Progenitor cell of endocrine pancreas (in vitro differentiated cells): Measurements from ENCODE around the gene SUSD5. TPM values are rescaled to one million over a fixed set of nuclear protein-coding genes. Genes with fewer than 3 reads are reported as not detected.

Experiments
- DNase-seq: peaks from one replicate; pipeline ENCODE4 v3.0.0; 2021; ENCODE audit warnings: low spot score; ENCODE audit not compliant: unreplicated experiment
- H3K27ac Mint-ChIP-seq: 2 replicates; pipeline ENCODE4 v1.8.0; 2021; ENCODE audit warnings: mild to moderate bottlenecking, moderate library complexity, mixed read lengths
- H3K27me3 Mint-ChIP-seq: 2 replicates; pipeline ENCODE4 v1.8.0; 2021; ENCODE audit warnings: mixed read lengths
- H3K36me3 Mint-ChIP-seq: 2 replicates; pipeline ENCODE4 v1.8.0; 2022; ENCODE audit warnings: mixed read lengths; ENCODE audit not compliant: insufficient read depth
- H3K4me1 Mint-ChIP-seq: 2 replicates; pipeline ENCODE4 v1.8.0; 2021; ENCODE audit warnings: low read depth, mixed read lengths
- H3K4me3 Mint-ChIP-seq: 2 replicates; pipeline ENCODE4 v1.8.0; 2021; ENCODE audit warnings: low read depth, mild to moderate bottlenecking, moderate library complexity, mixed read lengths
- H3K9me3 Mint-ChIP-seq: 2 replicates; pipeline ENCODE4 v1.8.0; 2021; ENCODE audit warnings: low read depth, mixed read lengths
- total RNA-seq: library from RNA; stranded (reverse); gene quantifications from 2 replicates; pipeline ENCODE4 v1.2.1, GENCODE V29; 2021
- TF ChIP-seq, protein P1 (sequence below): fragments of 200-600 bp; sonication (generic); IDR thresholded peaks from one replicate; pipeline ENCODE4 v1.5.0; 2021; ENCODE audit warnings: antibody characterized with exemption, mild to moderate bottlenecking; ENCODE audit not compliant: unreplicated experiment

SUSD5 gene
- total RNA-seq, 1 donor from 2014 or later = 1.1 TPM

DNA sequence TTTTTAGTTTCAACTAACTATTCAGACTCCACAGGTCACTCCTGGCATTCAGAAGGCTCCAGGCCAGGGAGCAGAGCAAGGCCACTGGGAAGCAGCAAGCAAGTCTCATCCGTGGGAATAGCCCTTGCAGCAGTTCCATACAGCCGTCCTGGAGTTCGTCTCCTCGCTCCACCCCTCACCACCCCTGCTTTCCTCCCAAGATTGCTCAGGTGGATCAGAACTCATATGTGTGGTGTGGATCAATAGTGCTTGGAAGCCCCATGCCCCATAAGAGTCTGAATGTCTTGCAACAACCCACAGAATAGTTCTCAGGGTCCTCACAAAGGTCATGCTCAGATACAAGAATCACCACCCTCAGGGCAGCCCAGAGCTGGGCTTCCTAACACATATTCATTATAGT lies 44.5 kb downstream of the SUSD5 start:
- Mint-ChIP-seq H3K27ac (no peak overlapping the region), H3K4me3 (no peak overlapping the region), H3K9me3 (peaks cover 5% of the 10 kb centered on the region), H3K36me3 (peaks cover 1% of the 10 kb centered on the region), H3K27me3 (no peaks in the 10 kb centered on the region), H3K4me1 (peaks cover 5% of the 10 kb centered on the region)
- no peak for DNase-seq
- TF ChIP-seq, protein P1, sequence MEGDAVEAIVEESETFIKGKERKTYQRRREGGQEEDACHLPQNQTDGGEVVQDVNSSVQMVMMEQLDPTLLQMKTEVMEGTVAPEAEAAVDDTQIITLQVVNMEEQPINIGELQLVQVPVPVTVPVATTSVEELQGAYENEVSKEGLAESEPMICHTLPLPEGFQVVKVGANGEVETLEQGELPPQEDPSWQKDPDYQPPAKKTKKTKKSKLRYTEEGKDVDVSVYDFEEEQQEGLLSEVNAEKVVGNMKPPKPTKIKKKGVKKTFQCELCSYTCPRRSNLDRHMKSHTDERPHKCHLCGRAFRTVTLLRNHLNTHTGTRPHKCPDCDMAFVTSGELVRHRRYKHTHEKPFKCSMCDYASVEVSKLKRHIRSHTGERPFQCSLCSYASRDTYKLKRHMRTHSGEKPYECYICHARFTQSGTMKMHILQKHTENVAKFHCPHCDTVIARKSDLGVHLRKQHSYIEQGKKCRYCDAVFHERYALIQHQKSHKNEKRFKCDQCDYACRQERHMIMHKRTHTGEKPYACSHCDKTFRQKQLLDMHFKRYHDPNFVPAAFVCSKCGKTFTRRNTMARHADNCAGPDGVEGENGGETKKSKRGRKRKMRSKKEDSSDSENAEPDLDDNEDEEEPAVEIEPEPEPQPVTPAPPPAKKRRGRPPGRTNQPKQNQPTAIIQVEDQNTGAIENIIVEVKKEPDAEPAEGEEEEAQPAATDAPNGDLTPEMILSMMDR = no peak

DNA sequence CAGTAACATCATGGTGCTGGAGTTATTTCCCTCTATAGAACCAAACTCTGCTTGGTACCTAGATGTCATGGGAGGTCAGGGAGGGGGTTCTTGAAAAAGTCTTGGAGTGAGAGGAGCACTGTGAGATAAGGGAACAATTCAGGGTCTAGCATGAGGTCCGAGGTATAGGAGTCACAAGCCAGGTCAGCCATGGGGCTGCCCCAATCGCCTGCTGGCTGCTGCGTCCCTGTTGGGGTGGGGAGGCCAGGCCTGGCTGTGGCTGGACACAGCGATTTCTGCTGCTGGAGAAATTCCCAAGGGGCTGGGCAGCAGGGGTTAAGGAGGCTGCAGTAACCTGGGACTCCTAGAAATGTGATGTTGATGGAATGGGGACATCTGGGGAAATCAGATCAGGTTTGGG lies 44.9 kb downstream of the SUSD5 start:
- H3K27me3 Mint-ChIP-seq = no peaks in the 10 kb centered on the region
- H3K36me3 Mint-ChIP-seq = peaks cover 1% of the 10 kb centered on the region
- H3K4me3 Mint-ChIP-seq = no peak overlapping the region
- TF ChIP-seq, protein P1 = no peak
- DNase-seq = no peak
- H3K4me1 Mint-ChIP-seq = peaks cover 5% of the 10 kb centered on the region
- peaks cover 4% of the 10 kb centered on the region for H3K9me3 Mint-ChIP-seq
- H3K27ac Mint-ChIP-seq = no peak overlapping the region

DNA sequence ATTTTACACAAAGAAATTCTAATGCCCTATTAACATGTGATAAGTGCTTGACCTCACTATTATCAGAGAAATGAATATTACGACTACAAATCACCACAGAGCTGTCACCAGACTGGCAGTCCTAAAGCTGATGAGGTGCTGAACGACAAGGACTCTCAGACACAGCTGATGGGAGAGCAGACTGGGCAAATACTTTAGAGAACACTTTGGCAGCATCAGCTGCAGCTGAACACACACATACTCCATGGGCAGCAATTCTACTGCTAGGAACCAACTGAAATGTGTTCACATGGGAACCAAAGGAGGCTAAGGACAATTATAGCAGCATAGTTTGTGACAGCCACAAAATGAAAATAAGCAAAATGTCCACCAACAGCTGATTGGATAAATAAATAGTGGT lies 45.5 kb downstream of the SUSD5 start:
- Mint-ChIP-seq H3K4me1 (peaks cover 5% of the 10 kb centered on the region), H3K9me3 (peaks cover 3% of the 10 kb centered on the region), H3K36me3 (peaks cover 1% of the 10 kb centered on the region), H3K27ac (no peak overlapping the region), H3K4me3 (no peak overlapping the region), H3K27me3 (no peaks in the 10 kb centered on the region)
- DNase-seq = no peak
- TF ChIP-seq, protein P1 = no peak

DNA sequence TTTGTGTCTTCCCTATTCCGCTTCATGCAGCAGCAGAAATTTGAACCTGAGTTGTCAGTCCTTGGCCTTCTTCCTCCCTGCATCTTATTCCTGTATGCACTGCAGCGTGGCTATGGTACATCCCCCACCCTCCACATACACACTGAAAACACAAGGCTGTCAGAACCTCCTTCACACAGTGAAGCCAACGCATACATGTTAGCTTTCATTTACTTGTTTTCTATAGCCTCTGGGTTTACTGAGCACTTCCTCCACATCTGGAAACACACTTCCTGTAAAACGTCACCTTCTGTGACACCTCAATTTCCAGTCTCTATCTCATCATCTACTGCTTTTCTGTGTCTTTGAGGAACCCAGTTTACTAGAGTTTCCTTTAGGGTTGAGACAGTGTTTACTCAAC lies 47.0 kb downstream of the SUSD5 start:
- Mint-ChIP-seq H3K36me3 (no peaks in the 10 kb centered on the region), H3K27me3 (no peaks in the 10 kb centered on the region), H3K4me3 (no peak overlapping the region), H3K27ac (no peak overlapping the region), H3K9me3 (no peaks in the 10 kb centered on the region), H3K4me1 (peaks cover 8% of the 10 kb centered on the region)
- DNase-seq = no peak
- TF ChIP-seq, protein P1 = no peak

DNA sequence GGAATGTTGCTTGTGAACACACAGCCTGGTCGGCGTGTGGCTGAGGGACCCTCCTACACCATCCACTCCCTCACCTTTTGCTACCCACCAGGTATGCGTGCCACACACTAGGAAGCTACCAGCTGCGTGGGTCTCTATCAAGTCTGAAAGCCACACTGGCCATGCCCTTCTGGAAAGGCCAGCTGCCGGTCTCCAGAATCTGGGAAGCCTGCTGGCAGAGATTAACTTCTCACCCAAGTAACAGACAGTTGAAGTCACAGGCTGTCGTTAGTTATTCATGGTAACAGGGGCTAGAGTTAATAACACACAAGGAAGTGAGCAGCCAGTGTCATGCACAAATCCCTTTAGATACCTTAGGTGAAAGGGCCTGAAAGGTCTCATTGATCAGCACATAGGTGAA lies 48.1 kb downstream of the SUSD5 start:
- no peak overlapping the region for H3K4me3 Mint-ChIP-seq
- no peak overlapping the region for H3K27ac Mint-ChIP-seq
- no peaks in the 10 kb centered on the region for H3K9me3 Mint-ChIP-seq
- TF ChIP-seq, protein P1 = no peak
- peaks cover 8% of the 10 kb centered on the region for H3K4me1 Mint-ChIP-seq
- no peak for DNase-seq
- H3K27me3 Mint-ChIP-seq = no peaks in the 10 kb centered on the region
- no peaks in the 10 kb centered on the region for H3K36me3 Mint-ChIP-seq
